Measurements from ENCODE around the gene MTCH1. TPM values are rescaled to one million over a fixed set of nuclear protein-coding genes. Genes with fewer than 3 reads are reported as not detected.

MTCH1 gene
- total and polyA plus RNA-seq, 10 of the 15 experiments (the other 5 are each of a cell fraction or from before 2014, with no cell fraction given): 7.2 to 128 (median 85.2) TPM

- TF ChIP-seq YY1 (IDR thresholded peaks at IDR 0.05; ENCODE audit: low read depth, low read length): no peak
- TF ChIP-seq FOS (IDR thresholded peaks at IDR 0.05; ENCODE audit: borderline replicate concordance, extremely low read depth, insufficient read length): no peak
- TF ChIP-seq PRDM15 (CRISPR knock-in tag; IDR thresholded peaks at IDR 0.05): no peak
- no peak for TF ChIP-seq SUPT20H (IDR thresholded peaks at IDR 0.05; ENCODE audit: borderline replicate concordance, control insufficient read depth, low read depth, low read length)
These were observed 34.4 kb upstream of the MTCH1 start (continued) for GRCh38 chr6:37020381-37020780.

- FAIRE-seq (no peak), DNase-seq (ENCODE audit: low read depth, low spot score) (no peak), ATAC-seq (no peak)
- SMC1A ChIA-PET (ENCODE audit: uncharacterized antibody, unreplicated experiment): interaction anchor here (0.5 to 5.1 kb wide), 24 partner anchors 12 to 252 kb away, joined by 3 to 66 read pairs (median 8); partner anchors contain the start of genes C6orf89, FGD2, MTCH1 and PIM1
- H3K9me3 ChIP-seq (replicated peaks; ENCODE audit: control insufficient read depth, insufficient read depth, low read length): no peaks in the 10 kb centered on the region
- H2AFZ ChIP-seq (ENCODE audit: control insufficient read depth, low read depth, low read length): no peak overlapping the region
- no peak overlapping the region for H3K9ac ChIP-seq (ENCODE audit: control insufficient read depth, insufficient read depth, low read length)
- peaks cover 3% of the 10 kb centered on the region; the same call in 1 of the 2 replicates for H4K20me1 ChIP-seq (ENCODE audit: control insufficient read depth, insufficient read depth)
- no peaks in the 10 kb centered on the region for H3K79me2 ChIP-seq (ENCODE audit: control insufficient read depth, insufficient read depth, low read length)
- WGBS (ENCODE audit: insufficient coverage, insufficient replicate concordance, low lambda C conversion rate, missing lambda C conversion rate): 82% methylated on average over 2 of the region's 2 CpGs
- H3K4me1 ChIP-seq (ENCODE audit: control insufficient read depth, insufficient read depth, low read length): peaks cover 7% of the 10 kb centered on the region; the same call in 1 of the 2 replicates
- POLR2A ChIA-PET: no interaction called here
- intact Hi-C loops (cut with micrococcal nuclease; ENCODE audit: unreplicated experiment) (no loop called here), in situ Hi-C loops (cut with MboI) (no loop called here)
- no peak overlapping the region for H3K27ac ChIP-seq (ENCODE audit: control insufficient read depth, insufficient read depth)
- H3K27me3 ChIP-seq (replicated peaks in 1 of 2; ENCODE audit: control insufficient read depth in 2 of 2, insufficient read depth in 2 of 2, low read length in 1 of 2): no peaks in the 10 kb centered on the region
- CTCF ChIA-PET: interaction anchor here (1.0 to 7.5 kb wide), 31 partner anchors 11 to 295 kb away, joined by 3 to 135 read pairs (median 13); partner anchors contain the start of genes C6orf89, FGD2, PI16 and PIM1
- RAD21 ChIA-PET (ENCODE audit: unreplicated experiment): interaction anchor here (0.7 to 5.3 kb wide), 8 partner anchors 12 to 253 kb away, joined by 3 to 78 read pairs (median 36); partner anchors contain the start of genes FGD2 and PIM1
- no peak overlapping the region for H3K4me2 ChIP-seq (ENCODE audit: control insufficient read depth, insufficient read depth)
- peaks cover 16 to 24% of the 10 kb centered on the region in 2 experiments for H3K36me3 ChIP-seq (ENCODE audit: control insufficient read depth in 2 of 2, insufficient read depth in 2 of 2, low read length in 1 of 2)
- BruUV-seq (replicated peaks): no TSS peak
- H3K4me3 ChIP-seq: no peak overlapping the region
- no peak for TF ChIP-seq TCF3 (IDR thresholded peaks at IDR 0.05; ENCODE audit: borderline replicate concordance, insufficient read depth, low read depth, low read length)
- no peak for TF ChIP-seq ZBED1 (IDR thresholded peaks at IDR 0.05; ENCODE audit: borderline replicate concordance)
- no peak for TF ChIP-seq HCFC1 (IDR thresholded peaks at IDR 0.05; ENCODE audit: low read length)
- TF ChIP-seq ZNF217 (IDR thresholded peaks at IDR 0.05): no peak
- TF ChIP-seq ESRRA (IDR thresholded peaks at IDR 0.05; ENCODE audit: low read length): no peak
- no peak for TF ChIP-seq IRF4 (IDR thresholded peaks at IDR 0.05; ENCODE audit: low read depth, low read length)
- TF ChIP-seq STAT1 (conservative IDR thresholded peaks at IDR 0.05): no peak
- no peak for TF ChIP-seq ETV6 (conservative IDR thresholded peaks at IDR 0.05 in 1 of 2, IDR thresholded peaks at IDR 0.05 in 1 of 2; ENCODE audit: borderline replicate concordance in 1 of 2, low read depth in 1 of 2)
- TF ChIP-seq SREBF1 (IDR thresholded peaks at IDR 0.05; ENCODE audit: low read length): no peak
- TF ChIP-seq ZNF384 (IDR thresholded peaks at IDR 0.05; ENCODE audit: borderline replicate concordance, low read depth, low read length): no peak
- no peak for TF ChIP-seq MLLT1 (IDR thresholded peaks at IDR 0.05)
- TF ChIP-seq EZH2 (IDR thresholded peaks at IDR 0.05; ENCODE audit: borderline replicate concordance, control insufficient read depth, low read depth, low read length): no peak
- TF ChIP-seq JUNB (IDR thresholded peaks at IDR 0.05): no peak
- TF ChIP-seq RCOR1 (conservative IDR thresholded peaks at IDR 0.05; ENCODE audit: low read depth, low read length): no peak
- no peak for TF ChIP-seq NFYB (IDR thresholded peaks at IDR 0.05; ENCODE audit: insufficient read depth, low read depth, low read length)
- TF ChIP-seq FOXK2 (IDR thresholded peaks at IDR 0.05): no peak
These were observed 33.1 kb upstream of the MTCH1 start for GRCh38 chr6:37019065-37019450.
